ENCODE results near the gene ANKS1B.

GRCh38 chr12:99282086-99282485 lies 702.6 kb downstream of the ANKS1B start:
- no peak for TF ChIP-seq TSHZ1 (tag by site-specific recombination; IDR thresholded peaks at IDR 0.05; ENCODE audit: borderline replicate concordance)
- TF ChIP-seq CTCF (tag by site-specific recombination; IDR thresholded peaks at IDR 0.05), result no peak
- no peak for TF ChIP-seq REPIN1 (tag by site-specific recombination; IDR thresholded peaks at IDR 0.05; ENCODE audit: low read depth)
- no peak for TF ChIP-seq ZNF146 (tag by site-specific recombination; IDR thresholded peaks at IDR 0.05)
- TF ChIP-seq, protein P1, sequence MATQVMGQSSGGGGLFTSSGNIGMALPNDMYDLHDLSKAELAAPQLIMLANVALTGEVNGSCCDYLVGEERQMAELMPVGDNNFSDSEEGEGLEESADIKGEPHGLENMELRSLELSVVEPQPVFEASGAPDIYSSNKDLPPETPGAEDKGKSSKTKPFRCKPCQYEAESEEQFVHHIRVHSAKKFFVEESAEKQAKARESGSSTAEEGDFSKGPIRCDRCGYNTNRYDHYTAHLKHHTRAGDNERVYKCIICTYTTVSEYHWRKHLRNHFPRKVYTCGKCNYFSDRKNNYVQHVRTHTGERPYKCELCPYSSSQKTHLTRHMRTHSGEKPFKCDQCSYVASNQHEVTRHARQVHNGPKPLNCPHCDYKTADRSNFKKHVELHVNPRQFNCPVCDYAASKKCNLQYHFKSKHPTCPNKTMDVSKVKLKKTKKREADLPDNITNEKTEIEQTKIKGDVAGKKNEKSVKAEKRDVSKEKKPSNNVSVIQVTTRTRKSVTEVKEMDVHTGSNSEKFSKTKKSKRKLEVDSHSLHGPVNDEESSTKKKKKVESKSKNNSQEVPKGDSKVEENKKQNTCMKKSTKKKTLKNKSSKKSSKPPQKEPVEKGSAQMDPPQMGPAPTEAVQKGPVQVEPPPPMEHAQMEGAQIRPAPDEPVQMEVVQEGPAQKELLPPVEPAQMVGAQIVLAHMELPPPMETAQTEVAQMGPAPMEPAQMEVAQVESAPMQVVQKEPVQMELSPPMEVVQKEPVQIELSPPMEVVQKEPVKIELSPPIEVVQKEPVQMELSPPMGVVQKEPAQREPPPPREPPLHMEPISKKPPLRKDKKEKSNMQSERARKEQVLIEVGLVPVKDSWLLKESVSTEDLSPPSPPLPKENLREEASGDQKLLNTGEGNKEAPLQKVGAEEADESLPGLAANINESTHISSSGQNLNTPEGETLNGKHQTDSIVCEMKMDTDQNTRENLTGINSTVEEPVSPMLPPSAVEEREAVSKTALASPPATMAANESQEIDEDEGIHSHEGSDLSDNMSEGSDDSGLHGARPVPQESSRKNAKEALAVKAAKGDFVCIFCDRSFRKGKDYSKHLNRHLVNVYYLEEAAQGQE (tag by site-specific recombination; IDR thresholded peaks at IDR 0.05), result no peak
- no peak for TF ChIP-seq ZNF274 (IDR thresholded peaks at IDR 0.05; ENCODE audit: low read length)
- TF ChIP-seq ZNF274 (tag by site-specific recombination; IDR thresholded peaks at IDR 0.05; ENCODE audit: borderline replicate concordance), result no peak
- no peak for TF ChIP-seq ZNF596 (tag by site-specific recombination; IDR thresholded peaks at IDR 0.05)
- no peak for TF ChIP-seq GLIS2 (tag by site-specific recombination; IDR thresholded peaks at IDR 0.05)

Measured in HEK293 (cell line).